ENCODE data around the gene FAM193B. TPM values are rescaled to one million over a fixed set of nuclear protein-coding genes. Genes with fewer than 3 reads are reported as not detected.

The FAM193B gene
- total and polyA plus RNA-seq, 9 of the 15 experiments (the other 6 are each of a cell fraction or from before 2014, with no cell fraction given) = 4.4 to 76.4 (median 37.3) TPM

DNA sequence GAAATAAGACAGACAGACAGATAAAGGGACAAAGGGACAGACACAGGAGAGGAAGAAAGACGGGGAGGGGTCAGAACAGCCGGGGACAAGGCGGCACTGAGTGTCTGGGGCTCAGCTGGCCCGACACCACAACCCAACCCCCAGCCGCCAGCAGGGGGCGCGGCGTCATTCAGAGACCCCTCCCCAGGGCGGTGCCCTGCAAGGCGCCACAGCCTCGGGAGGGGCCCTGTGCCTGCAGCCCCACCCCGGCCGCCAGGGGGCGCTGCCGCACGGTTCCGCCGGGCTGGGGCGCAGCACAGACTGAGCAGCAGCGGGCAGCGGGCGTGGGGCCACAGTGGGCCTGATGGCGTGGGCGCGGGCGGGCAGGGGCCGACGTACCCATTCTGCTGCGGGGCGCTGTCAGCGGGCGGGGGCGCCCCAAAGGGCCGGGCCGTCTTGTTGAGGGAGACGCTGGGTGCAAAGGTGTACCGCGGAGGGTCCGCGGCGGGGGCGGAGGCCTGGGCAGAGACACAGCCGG, 62.9 kb downstream of the FAM193B start (continued):
- TF ChIP-seq, protein P1, sequence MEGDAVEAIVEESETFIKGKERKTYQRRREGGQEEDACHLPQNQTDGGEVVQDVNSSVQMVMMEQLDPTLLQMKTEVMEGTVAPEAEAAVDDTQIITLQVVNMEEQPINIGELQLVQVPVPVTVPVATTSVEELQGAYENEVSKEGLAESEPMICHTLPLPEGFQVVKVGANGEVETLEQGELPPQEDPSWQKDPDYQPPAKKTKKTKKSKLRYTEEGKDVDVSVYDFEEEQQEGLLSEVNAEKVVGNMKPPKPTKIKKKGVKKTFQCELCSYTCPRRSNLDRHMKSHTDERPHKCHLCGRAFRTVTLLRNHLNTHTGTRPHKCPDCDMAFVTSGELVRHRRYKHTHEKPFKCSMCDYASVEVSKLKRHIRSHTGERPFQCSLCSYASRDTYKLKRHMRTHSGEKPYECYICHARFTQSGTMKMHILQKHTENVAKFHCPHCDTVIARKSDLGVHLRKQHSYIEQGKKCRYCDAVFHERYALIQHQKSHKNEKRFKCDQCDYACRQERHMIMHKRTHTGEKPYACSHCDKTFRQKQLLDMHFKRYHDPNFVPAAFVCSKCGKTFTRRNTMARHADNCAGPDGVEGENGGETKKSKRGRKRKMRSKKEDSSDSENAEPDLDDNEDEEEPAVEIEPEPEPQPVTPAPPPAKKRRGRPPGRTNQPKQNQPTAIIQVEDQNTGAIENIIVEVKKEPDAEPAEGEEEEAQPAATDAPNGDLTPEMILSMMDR (IDR thresholded peaks at IDR 0.05 in 2 of 3, conservative IDR thresholded peaks at IDR 0.05 in 1 of 3; ENCODE audit: insufficient read depth in 2 of 3, low read depth in 1 of 3, low read length in 3 of 3) = peak; percentile 97 to 99 (median 98)
- no peak for TF ChIP-seq ZNF695 (CRISPR knock-in tag; IDR thresholded peaks at IDR 0.05)
- TF ChIP-seq GABPA (tag; conservative IDR thresholded peaks at IDR 0.05; ENCODE audit: low read depth) = no peak
- TF ChIP-seq, protein P2, sequence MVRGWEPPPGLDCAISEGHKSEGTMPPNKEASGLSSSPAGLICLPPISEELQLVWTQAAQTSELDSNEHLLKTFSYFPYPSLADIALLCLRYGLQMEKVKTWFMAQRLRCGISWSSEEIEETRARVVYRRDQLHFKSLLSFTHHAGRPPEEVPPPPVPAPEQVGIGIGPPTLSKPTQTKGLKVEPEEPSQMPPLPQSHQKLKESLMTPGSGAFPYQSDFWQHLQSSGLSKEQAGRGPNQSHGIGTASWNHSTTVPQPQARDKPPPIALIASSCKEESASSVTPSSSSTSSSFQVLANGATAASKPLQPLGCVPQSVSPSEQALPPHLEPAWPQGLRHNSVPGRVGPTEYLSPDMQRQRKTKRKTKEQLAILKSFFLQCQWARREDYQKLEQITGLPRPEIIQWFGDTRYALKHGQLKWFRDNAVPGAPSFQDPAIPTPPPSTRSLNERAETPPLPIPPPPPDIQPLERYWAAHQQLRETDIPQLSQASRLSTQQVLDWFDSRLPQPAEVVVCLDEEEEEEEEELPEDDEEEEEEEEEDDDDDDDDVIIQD (CRISPR knock-in tag; IDR thresholded peaks at IDR 0.05) = no peak
- TF ChIP-seq CHD2 (IDR thresholded peaks at IDR 0.05; ENCODE audit: low read depth, low read length) = no peak
- no peak for TF ChIP-seq ZNF444 (CRISPR knock-in tag; IDR thresholded peaks at IDR 0.05)
- no peak for TF ChIP-seq SLC30A9 (CRISPR knock-in tag; IDR thresholded peaks at IDR 0.05)
- TF ChIP-seq, protein P3, sequence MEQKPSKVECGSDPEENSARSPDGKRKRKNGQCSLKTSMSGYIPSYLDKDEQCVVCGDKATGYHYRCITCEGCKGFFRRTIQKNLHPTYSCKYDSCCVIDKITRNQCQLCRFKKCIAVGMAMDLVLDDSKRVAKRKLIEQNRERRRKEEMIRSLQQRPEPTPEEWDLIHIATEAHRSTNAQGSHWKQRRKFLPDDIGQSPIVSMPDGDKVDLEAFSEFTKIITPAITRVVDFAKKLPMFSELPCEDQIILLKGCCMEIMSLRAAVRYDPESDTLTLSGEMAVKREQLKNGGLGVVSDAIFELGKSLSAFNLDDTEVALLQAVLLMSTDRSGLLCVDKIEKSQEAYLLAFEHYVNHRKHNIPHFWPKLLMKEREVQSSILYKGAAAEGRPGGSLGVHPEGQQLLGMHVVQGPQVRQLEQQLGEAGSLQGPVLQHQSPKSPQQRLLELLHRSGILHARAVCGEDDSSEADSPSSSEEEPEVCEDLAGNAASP (IDR thresholded peaks at IDR 0.05) = no peak
- no peak for TF ChIP-seq CEBPB (tag; IDR thresholded peaks at IDR 0.05)
- no peak for TF ChIP-seq PHF20 (IDR thresholded peaks at IDR 0.05; ENCODE audit: partially characterized antibody)
- TF ChIP-seq, protein P4, sequence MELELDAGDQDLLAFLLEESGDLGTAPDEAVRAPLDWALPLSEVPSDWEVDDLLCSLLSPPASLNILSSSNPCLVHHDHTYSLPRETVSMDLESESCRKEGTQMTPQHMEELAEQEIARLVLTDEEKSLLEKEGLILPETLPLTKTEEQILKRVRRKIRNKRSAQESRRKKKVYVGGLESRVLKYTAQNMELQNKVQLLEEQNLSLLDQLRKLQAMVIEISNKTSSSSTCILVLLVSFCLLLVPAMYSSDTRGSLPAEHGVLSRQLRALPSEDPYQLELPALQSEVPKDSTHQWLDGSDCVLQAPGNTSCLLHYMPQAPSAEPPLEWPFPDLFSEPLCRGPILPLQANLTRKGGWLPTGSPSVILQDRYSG (tag; conservative IDR thresholded peaks at IDR 0.05; ENCODE audit: low read depth) = no peak
- TF ChIP-seq, protein P5, sequence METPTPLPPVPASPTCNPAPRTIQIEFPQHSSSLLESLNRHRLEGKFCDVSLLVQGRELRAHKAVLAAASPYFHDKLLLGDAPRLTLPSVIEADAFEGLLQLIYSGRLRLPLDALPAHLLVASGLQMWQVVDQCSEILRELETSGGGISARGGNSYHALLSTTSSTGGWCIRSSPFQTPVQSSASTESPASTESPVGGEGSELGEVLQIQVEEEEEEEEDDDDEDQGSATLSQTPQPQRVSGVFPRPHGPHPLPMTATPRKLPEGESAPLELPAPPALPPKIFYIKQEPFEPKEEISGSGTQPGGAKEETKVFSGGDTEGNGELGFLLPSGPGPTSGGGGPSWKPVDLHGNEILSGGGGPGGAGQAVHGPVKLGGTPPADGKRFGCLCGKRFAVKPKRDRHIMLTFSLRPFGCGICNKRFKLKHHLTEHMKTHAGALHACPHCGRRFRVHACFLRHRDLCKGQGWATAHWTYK (CRISPR knock-in tag; IDR thresholded peaks at IDR 0.05) = peak; percentile 67; the same call in 1 of the 2 replicates
- TF ChIP-seq GTF2E2 (tag; IDR thresholded peaks at IDR 0.05) = no peak
- TF ChIP-seq SMARCC2 (IDR thresholded peaks at IDR 0.05; ENCODE audit: low read depth) = no peak; the same call in 1 of the 2 replicates
- peak; percentile 65; the same call in 1 of the 2 replicates for TF ChIP-seq TARDBP (IDR thresholded peaks at IDR 0.05)
- TF ChIP-seq RBM34 (IDR thresholded peaks at IDR 0.05; ENCODE audit: borderline replicate concordance, insufficient read depth, low read length) = no peak
- TF ChIP-seq MTA2 (IDR thresholded peaks at IDR 0.05; ENCODE audit: low read depth) = no peak
- TF ChIP-seq NCOA1 (IDR thresholded peaks at IDR 0.05; ENCODE audit: low read depth) = no peak
- TF ChIP-seq, protein P6, sequence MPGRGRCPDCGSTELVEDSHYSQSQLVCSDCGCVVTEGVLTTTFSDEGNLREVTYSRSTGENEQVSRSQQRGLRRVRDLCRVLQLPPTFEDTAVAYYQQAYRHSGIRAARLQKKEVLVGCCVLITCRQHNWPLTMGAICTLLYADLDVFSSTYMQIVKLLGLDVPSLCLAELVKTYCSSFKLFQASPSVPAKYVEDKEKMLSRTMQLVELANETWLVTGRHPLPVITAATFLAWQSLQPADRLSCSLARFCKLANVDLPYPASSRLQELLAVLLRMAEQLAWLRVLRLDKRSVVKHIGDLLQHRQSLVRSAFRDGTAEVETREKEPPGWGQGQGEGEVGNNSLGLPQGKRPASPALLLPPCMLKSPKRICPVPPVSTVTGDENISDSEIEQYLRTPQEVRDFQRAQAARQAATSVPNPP (IDR thresholded peaks at IDR 0.05; ENCODE audit: borderline replicate concordance, insufficient read depth, insufficient read length) = no peak
- TF ChIP-seq ZNF3 (CRISPR knock-in tag; IDR thresholded peaks at IDR 0.05) = no peak
- no peak for TF ChIP-seq KDM2B (CRISPR knock-in tag; IDR thresholded peaks at IDR 0.05)

All from K562 (cell line).